ENCODE measurements around the gene TUBB1.
"Not testable (repeated sequence)": the region's sequence is repeated elsewhere in the genome, so short reads cannot be mapped to it uniquely, and the experiment has no call there.

Gene TUBB1

GRCh38 chr20:59006864-59007664 is 12.2 kb upstream of the TUBB1 start, which contains the start of gene CTSZ:
CTSZ (minus strand) TSS chr20:59007254; CDS start chr20:59007128, 126 bp downstream.
- DNase-seq: no peak

- DNase-seq: no peak
Observed at GRCh38 chr20:59007665-59008511, 11.3 kb upstream of the TUBB1 start.

DNA sequence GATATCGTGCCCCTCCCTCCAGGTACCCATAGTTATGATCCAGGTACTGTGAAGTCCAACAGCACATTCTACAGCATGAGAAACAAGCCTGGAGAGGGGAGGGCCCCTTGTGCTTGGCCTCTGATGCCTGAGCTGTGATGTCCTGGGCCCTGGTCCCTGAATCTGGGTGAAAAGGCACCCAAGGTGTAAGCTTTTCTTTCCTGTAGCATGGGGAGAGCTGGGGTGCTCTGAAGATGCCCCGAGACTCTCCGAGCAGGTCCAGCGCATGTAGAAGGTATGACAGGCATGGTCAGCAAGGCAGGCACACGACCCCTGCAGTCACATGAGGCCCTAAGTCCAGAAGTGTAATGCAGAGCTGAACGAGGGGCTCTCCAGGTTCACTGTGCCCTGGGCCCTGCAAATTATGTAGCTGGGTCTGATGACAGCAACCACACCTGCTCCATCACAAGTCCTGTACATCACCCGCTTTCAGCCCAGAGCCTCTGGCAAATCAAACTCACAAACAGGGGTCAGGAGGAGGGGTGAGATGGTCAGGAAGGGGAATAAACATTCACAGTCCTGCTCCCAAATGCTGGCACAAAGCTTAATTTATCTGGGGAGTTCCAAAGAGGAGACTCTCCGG is 10.4 kb upstream of the TUBB1 start:
- no peak for DNase-seq

DNA sequence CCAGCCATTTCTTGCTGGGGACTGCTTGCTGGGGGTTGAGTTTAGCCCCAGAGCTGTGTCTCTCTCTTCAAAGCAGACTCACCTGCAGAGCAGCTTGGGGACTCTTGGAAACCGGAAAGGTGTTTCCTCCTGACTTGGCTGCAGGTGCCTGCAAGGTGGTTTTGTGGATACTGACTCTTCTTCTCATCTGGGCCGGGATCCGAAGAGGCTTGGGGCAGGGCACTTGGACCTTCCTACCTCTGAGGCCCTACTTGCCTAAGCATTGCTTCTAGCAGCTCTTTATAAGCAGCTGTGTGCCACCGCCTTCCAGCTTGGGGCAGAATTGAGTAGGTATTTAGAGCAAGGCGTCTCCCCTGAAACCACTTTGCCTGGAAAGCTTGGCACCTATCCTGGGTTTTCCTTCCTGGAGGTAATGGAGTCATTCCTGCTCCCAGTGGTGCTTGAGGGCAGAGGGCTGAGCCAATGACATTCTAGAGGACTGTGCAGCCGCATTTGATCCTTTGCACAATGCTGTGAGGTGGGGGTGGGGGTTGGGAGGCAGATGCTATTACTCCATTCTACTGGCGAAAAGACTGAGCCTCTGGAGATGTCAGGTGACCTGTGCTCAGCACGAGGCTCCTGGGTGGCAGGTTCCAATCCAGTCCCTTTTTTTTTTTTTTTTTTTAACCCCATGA is 8.8 kb upstream of the TUBB1 start:
- DNase-seq: no peak

DNA sequence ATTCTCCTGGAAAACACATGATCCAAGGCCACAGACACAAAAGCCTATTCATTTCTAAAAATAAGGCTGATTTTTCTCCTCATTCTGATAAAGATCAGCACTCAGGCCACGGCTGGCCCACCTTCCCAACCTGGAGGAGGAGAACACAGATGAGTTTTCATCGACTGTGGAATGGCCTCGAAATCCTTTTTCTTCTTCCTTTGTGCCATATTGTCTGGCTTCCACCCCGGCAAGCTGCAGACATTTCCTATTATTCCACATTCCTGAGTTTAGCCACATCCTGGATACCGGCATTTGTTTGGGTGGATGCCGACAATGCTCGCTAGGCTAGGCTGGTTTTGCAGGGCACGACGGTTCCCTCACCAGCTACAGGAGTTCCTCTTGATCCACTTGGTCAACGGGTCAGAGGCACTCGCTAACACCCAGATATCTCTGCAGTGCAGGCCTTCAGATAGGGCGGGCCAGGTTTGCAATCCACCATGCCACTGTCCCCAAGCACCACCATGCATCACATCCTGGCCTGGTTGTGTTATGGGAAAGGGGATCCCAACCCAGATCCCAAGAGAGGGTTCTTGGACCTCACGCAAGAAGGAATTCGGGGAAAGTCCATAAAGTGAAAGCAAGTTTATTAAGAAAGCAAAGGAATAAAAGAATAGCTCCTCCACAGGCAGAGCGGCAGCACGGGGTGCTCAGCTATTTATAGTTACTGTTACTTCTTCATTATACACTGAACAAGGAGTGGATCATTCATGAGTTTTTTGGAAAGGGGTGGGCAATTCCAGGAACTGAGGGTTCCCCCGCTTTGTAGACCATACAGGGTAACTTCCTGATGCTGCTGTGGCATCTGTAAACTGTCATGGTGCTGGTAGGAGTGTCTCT is 8.0 kb upstream of the TUBB1 start:
- no peak for DNase-seq

DNA sequence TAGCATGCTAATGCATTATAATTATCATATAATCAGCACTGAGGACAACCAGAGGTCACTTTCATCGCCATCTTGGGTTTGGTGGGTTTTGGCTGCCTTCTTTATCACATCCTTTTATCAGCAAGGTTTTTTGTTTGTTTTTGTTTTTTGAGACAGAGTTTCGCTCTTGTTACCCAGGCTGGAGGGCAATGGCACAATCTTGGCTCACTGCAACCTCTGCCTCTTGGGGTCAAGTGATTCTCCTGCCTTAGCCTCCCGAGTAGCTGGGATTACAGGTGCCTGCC is 7.4 kb upstream of the TUBB1 start:
- not testable (repeated sequence) for DNase-seq

DNA sequence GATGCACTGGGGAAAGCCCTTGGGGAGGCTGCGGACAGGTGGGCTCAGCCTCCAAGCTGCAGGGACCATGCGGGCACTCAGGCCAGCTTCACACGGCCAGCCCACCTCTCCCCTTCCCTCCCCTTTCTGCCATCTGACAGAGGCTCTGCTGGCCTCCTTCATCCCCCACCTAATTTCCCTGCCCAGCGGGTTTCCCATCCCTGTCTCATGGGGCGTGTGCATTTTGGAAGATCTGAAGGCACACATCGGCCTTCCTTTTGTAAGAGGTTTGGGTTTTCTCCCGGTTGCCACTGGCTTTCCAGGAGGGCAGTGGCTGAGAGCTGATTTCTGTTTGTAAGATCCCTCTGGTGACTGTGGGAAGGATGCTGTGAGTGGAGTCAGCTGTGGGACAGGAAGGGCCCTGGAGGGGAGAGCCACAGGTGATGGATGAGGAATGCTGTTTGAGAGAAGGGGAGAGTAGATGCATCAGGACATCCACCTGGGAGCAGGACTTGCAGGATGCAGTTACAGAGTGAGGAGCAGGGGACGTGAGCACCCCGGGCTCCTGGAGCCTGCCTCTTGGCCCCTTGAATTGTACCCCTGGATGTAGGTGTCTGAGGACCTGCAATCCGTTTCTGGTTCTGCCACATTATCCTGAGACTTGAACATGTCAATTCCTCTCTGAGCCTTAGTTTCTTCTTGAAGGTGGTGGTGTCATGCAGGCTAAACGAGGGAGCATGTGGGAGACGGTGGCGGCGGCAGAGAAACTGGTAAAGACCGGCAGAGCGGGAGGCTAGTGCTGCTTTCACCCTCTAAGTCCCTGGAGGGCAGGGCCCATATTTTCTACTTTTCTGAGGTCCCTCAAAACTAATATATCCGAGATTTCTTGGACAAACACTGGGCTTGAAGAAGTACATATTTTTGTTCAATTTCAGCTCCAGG is 5.9 kb upstream of the TUBB1 start:
- no peak for DNase-seq

DNA sequence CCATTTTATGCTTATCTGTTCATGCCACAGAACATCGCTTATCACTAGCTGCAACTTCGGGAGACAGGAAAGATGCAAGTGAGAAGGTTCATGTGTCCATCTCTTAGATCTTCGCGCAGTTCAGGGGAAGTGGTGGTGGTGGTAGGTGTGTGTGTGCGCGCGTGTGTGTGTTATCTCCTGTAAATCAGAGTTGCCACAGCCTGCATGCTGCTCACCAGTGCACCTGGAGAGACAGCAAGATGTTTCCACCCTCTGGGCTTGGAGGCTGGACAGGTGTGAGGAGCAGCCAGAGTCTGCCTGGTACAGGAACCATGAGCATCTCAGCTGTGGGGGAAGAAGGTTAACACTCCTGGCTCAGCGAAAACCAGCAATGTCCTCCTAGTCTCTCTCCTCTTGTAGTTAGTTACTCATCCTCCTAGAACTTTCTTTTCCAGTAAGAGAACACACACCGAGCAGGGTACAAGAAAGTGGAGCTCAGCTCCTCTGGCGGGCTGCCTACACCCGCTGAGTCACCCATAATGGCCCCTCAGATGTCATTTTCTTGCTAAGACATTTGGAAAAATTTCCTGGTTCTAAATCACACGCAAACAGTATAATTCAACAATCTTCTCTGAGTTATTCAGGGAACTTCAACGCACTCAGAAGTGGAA is 5.1 kb upstream of the TUBB1 start:
- no peak for DNase-seq

GRCh38 chr20:59014680-59015389 is 4.4 kb upstream of the TUBB1 start:
- DNase-seq: no peak

DNA sequence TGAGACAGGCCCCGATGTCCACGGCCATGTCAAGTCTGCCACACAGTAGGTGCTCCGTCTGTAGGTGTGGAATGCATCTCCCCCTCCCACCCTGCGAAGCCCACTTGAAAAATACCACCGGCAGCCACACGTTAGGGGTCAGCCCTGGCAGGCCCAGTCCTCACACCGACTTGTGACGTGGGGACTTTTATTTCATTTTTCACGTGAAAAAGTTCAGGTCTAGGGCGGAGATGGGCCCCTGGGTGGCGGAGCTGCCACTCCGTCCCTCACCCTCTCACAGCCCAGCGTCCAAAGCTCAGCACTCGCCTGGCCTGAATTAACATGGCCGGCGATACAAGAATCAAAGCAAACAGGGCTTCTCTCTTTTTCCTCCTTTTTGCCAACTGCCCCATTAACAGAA is 3.8 kb upstream of the TUBB1 start:
- no peak for DNase-seq

GRCh38 chr20:59015812-59016711 is 3.2 kb upstream of the TUBB1 start:
- DNase-seq: no peak

DNA sequence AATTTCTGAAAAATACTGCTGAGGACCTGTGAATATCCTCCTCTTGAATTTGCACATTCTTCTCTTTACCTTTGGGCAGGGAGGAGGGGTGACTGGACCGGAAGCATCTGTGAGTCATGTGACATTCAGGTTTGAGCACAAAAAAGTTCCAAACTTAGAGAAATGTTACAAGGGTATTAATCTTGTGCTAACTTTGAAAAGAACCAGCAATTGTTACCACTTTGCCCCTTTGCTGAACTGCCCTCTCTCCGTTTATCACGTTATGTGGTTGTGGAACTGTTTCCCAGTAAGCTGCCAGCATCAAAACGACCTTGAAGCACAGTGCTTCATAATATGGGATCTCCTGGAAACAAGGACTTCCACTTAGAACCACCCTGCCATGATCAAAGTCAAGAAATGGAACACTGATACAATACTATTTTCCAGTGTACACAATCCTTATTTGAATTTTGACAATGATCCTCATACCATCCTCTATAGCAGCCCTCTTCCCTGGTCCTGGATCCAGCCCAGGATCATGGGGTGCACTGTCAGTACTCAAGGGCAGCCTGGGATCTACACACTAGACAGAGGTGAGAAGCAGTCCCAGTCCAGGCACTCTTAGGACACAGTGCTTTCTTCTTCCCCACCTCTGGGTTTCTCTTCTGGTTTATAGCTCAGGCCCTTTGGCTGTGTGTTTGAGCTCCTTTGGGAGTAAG is 2.3 kb upstream of the TUBB1 start:
- no peak for DNase-seq

DNA sequence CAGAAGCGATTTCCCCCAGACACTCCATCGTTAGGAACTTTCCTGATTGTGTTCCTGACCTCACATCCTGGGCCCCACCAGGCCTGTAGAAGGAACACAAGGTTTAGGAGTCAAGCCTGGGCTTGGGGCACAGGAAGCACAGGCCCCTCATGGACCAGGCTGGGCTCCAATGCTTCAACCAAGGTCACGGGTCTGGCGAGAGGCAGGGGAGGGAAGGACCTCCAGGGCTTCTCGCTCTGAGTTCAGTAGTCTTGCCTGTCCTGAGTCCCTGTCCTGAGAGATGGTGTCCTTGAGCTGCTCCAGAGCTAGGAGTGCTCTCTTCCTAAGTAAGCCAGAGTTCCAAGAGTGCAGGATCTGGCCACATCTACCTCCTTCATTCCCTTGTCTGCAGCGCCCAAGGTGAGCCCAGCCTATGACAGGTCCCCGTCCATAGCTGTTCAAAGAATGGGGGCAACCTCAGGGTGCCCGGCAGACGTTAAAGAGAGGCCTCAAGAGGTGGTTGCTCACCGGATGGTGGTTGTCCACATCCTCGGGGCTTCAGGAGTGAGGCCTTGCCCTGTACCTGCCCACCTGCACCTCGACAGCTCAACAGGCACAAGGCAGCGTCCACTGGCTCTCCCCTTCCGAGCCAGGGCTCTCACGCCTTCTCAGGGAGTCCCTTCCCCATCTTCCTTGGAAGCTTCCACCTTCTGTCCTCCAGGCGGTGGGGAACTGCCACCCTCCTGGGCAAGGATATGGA is 1.6 kb upstream of the TUBB1 start:
- DNase-seq: no peak

- no peak for DNase-seq
Observed at GRCh38 chr20:59018817-59019216, 412 bp upstream of the TUBB1 start.

- no peak for DNase-seq
Observed at GRCh38 chr20:59020938-59021551, 1.8 kb downstream of the TUBB1 start.

DNA sequence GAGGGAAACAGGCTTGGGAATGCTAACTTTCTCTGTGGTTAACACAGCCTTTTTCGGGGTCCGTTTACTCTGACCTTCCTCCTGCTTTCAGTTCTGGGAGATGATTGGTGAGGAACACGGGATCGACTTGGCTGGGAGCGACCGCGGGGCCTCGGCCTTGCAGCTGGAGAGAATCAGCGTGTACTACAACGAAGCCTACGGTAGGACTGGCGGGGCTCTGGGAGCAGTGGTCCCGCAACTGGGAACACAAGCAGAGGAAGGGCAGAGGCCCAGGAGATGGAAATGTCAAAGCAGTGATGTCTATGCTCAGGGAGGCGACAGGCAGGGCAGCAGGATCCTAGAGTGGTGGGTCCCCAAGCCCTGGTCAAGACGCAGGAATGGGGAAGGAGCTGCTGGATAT is 3.5 kb downstream of the TUBB1 start:
- no peak for DNase-seq

GRCh38 chr20:59023616-59024015 is 4.4 kb downstream of the TUBB1 start:
- DNase-seq: no peak

Measured in T1000 (cell line).